GM11168 (cell line): ENCODE results near the gene NFAT5.
"Not testable (repeated sequence)": the region's sequence is repeated elsewhere in the genome, so short reads cannot be mapped to it uniquely, and the experiment has no call there.

ENCODE experiments used
- in situ Hi-C: fragments of 300-500 bp; cut with MboI; formaldehyde crosslinking; loops from one replicate; pipeline ENCODE4 v1.12.0; 2022; ENCODE audit warnings: low sequenced_read_pairs; ENCODE audit not compliant: unreplicated experiment

NFAT5 gene

GRCh38 chr16:69725480-69726312, 159.9 kb downstream of the NFAT5 start:
- in situ Hi-C loops, result no loop called here

DNA sequence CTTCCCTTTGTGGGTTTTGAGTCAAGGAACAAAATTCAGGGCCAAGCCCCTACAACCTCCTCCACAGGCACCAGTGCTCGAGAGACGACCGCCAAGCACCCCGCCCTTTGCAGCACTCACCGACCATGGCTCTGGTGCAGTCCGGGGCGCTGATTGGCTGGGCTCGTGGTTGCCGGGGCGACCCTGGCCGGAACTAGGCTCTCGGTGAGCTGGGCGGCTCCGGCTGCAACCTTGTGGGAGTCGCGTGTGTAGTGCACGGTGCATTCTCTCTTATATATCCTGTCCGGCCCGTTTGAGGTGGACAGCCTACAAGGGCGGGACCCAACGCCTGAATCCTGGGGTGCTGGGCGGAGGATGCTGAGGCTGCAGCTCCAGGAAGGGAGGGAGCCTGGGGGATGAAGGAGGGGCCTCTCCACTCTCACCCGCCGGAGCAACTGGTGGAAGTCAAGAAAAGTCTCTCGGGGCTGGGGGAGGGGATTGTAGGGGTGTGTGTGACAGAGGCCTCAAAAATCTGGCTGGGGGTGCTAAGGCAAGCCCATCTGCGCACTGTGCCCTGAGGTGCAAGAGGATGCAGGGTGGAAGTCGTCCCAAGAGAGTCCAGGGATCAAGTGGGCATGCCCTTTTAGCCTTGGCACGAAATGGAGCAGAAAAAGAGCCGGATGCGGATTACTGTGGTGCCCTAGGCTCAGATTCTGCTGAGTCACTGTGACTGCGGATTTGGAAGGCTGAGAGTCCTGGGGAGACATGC, 160.7 kb downstream of the NFAT5 start, which contains the start of gene NQO1:
TSS of gene NQO1 (minus strand) at position 248 of the 748 bp plus-strand sequence. CDS start at position 127, 121 bp downstream.
- in situ Hi-C loops, result no loop called here

DNA sequence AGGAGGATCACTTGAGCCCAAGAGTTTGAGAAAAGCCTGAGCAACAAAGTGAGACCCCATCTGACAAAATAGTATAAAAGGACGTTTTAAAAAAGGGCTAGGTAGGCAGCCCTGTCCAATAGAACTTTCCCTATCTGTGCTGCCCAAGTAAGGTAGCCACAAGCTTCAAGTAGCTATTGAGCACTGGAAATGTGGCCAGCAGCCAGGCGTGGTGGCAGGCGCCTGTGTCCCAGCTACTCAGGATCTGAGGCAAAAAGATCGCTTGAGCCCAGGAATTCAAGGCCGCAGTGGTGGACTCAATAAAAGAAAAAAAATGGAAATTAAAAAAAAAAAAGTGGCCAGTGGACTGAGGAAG, 162.1 kb downstream of the NFAT5 start:
- in situ Hi-C loops, result no loop called here

GRCh38 chr16:69729030-69729429, 163.3 kb downstream of the NFAT5 start:
- in situ Hi-C loops, result not testable (repeated sequence)

DNA sequence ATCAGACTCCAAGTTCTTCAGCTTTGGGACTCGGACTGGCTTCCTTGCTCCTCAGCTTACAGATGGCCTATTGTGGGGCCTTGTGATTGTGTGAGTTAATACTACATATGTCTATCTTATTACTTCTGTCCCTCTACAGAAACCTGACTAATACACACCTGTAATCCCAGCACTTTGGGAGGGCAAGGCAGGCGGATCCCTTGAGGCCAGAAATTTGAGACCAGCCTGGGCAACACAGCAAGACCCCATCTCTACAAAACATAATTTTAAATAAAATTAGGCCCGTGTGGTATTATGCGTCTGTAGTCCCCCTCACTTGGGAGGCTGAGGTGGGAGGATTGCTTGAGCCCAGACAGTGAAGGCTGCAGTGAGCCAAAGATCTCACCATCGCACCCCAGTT, 165.5 kb downstream of the NFAT5 start:
- in situ Hi-C loops, result not testable (repeated sequence)

DNA sequence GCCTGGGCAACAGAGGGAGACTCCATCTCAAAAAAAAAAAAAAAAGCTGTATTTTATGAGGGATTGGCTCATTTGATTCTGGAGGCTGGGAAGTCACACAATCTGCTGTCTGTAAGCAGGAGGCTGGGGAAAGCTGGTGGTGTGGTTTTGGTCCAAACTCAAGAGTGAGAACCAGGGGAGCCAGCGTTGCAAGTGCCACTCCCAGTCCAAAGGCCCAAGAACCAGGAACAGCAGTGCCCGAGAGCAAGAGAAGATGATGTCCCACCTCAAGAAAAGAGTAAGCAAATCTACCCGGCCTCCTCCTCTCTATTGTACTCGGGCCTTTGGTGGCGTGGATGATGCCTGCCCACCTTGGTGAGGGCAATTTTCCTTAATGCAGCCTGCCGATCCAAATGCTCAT, 166.3 kb downstream of the NFAT5 start:
- in situ Hi-C loops, result no loop called here

DNA sequence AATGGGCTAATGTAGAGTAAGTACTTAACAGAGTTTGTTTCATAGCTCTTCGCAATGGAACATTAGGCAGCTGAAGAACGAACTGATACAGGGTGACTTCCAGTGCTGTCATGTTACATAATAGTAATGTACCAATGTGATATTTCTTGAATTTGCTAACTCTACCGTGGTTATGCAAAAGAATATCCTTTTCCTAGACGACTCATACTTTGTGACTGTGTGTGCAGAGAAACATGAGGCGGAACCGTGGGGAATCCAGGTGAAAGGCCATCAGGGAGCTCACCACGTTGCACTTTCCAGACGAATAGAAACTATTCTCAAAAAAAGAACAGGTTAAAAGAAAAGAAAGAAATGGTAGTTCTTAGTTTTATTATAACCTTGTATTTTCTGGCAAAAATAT, 175.8 kb downstream of the NFAT5 start:
- in situ Hi-C loops, result no loop called here

DNA sequence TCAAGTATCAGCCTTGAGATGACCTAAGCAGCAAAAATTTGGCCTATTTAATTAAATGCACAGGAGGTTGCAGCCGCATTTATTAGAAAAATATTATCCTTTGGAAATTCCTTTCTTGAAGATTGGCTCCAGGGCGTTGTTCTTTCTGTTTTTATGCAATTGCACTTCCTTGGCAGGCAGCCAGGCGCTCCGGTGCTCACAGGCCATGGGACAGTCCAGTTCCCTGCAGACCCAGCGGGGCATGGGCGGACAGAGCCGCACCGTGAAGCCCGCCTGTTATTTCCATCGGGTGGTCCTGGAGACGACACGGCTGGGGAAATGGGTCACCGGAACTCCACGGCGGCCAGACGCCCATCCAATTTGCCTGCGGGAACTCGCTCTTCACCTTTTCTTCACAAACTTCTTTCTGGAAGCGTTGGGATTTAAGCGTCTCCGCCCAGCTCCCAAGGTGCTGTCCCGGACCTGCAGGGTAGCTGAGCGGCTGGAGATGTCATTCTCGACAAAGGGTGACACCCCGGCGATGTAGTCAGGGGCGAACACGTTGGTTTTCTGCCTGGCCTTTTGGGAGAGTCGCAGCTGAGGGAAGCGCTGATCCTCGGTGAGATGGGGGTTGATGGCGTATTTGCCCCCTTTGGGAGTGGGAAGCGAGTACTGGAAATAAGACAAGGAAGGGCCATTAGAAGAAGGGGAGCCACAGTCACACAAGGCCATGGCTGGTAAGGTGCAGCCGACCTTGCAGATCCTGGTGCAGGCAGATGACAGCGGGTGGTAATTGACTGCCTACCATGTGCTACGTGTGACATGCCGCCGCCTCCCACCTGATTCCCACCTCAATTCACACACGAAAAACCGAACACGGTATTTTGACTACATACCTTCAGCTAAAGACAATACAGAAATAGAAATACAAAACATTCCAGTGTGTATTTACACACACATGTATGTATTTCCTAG, 176.5 kb downstream of the NFAT5 start:
- in situ Hi-C loops, result no loop called here

- in situ Hi-C loops, result no loop called here
Measured at GRCh38 chr16:69744363-69745231, 178.8 kb downstream of the NFAT5 start.

DNA sequence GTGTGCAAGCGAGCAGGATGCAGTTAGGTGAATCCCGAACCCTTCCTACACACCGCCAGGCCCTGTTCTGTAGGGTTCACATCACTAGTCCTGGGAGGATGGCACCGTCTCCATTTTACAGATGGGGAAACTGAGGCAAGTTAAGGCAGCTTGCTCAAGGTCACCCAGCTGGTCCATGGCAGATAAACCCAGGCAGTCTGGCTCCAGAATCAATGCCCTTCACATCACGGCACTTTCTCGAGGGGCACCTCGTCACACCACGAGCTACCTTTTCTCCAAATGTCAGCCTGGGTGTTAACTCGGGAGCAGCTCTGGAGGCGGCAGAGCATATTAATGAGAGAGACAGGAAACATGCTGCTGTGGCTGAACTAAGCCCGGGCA, 179.5 kb downstream of the NFAT5 start:
- in situ Hi-C loops, result no loop called here

DNA sequence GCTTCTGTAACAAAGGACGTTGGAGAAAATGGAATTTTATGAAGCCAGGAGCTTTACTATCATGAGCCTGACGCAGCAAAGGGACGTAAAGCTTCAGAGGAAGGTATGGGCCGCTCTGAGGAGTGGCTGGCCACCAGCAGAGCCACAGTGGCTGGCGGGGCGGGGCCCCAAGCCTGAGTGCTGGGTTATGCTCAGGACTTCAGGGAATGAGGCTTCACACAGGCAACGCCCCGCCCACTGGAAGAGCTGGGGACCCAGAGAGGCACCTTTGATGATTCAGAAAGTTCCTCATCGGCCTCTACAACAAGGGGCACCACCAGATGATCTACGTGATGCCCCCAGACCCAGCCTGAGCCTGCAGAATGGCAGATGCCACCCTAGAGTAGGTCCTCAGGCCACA, 180.2 kb downstream of the NFAT5 start:
- in situ Hi-C loops, result no loop called here

- in situ Hi-C loops, result no loop called here
Measured at GRCh38 chr16:69747115-69747514, 181.3 kb downstream of the NFAT5 start.

DNA sequence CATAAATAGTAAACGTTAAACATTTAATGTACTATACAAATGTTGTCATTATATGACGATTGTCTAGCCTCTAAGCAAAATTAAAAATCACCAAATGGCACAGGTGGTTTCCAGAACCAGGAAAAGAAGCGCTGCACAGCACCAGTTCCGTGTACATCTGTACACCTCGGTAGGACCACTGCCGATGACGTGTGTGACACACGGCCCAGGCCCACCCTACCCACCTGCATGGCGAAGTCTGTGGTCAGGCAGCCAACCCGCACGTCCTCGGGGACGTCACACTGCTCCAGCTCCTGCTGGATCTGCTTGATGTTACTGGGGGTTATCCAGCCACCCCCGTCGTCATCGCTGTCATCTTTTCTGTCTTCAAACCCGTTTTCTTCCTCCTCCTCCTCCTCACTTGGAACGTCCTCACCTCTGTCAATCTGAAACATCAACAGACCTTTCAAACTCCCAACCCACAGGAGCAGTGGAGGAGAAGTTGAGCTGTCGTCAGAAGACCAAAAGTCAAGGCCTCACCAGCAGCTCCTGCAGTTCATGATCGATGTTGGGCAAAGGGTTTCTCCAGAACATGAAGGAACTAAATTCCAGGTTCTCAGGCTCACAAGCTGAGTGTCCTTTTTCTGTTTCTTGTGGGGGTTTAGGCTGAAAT, 183.1 kb downstream of the NFAT5 start:
- in situ Hi-C loops, result no loop called here

DNA sequence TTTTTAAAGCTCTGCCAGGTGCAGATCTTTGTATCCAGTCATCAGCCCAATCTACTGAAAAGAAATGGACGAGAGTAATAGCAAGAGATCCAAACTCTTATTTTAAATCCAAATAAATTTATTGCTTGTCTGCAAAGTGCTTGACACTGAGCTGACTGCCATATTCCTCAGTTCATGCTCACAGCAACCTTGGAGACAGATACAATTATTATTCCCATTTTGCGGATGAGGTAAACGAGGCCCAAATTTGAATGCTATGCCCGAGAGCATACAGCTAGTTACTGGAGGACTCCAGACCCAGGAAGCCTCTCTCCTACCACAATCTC, 188.3 kb downstream of the NFAT5 start:
- in situ Hi-C loops, result no loop called here
